ENCODE results near the gene TSC1.

Gene TSC1

GRCh38 chr9:132862533-132862932 lies 81.9 kb downstream of the TSC1 start:
- no peak for DNase-seq (ENCODE audit: low spot score)

- DNase-seq (ENCODE audit: low spot score): no peak
Measured at GRCh38 chr9:132861666-132862065, 82.8 kb downstream of the TSC1 start.

GRCh38 chr9:132858751-132859150 lies 85.7 kb downstream of the TSC1 start:
- peak; percentile 27 for DNase-seq (ENCODE audit: low spot score)

GRCh38 chr9:132857616-132858342 lies 86.6 kb downstream of the TSC1 start:
- DNase-seq (ENCODE audit: low spot score): peak; percentile 67

GRCh38 chr9:132857031-132857430 lies 87.4 kb downstream of the TSC1 start:
- peak; percentile 76 for DNase-seq (ENCODE audit: low spot score)

- no peak for DNase-seq (ENCODE audit: low spot score)
Measured at GRCh38 chr9:132855904-132856303, 88.5 kb downstream of the TSC1 start.

GRCh38 chr9:132854832-132855231 lies 89.6 kb downstream of the TSC1 start:
- no peak for DNase-seq (ENCODE audit: low spot score)

GRCh38 chr9:132853482-132853881 lies 90.9 kb downstream of the TSC1 start:
- no peak for DNase-seq (ENCODE audit: low spot score)

- DNase-seq (ENCODE audit: low spot score): no peak
Measured at GRCh38 chr9:132849185-132849706, 95.2 kb downstream of the TSC1 start.

- DNase-seq (ENCODE audit: low spot score): no peak
Measured at GRCh38 chr9:132846918-132847515, 97.4 kb downstream of the TSC1 start.

GRCh38 chr9:132846109-132846917 lies 98.1 kb downstream of the TSC1 start:
- no peak for DNase-seq (ENCODE audit: low spot score)

GRCh38 chr9:132842124-132843044 lies 102.0 kb downstream of the TSC1 start:
- DNase-seq (ENCODE audit: low spot score): no peak
